ENCODE results near the gene PAQR7. TPM values are rescaled to one million over a fixed set of nuclear protein-coding genes. Genes with fewer than 3 reads are reported as not detected.

The PAQR7 gene, protein sequence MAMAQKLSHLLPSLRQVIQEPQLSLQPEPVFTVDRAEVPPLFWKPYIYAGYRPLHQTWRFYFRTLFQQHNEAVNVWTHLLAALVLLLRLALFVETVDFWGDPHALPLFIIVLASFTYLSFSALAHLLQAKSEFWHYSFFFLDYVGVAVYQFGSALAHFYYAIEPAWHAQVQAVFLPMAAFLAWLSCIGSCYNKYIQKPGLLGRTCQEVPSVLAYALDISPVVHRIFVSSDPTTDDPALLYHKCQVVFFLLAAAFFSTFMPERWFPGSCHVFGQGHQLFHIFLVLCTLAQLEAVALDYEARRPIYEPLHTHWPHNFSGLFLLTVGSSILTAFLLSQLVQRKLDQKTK
- total RNA-seq (2014; rRNA removed; shearing (Covaris generic)) = 6.1 and 7.9 TPM in 2 replicates

DNA sequence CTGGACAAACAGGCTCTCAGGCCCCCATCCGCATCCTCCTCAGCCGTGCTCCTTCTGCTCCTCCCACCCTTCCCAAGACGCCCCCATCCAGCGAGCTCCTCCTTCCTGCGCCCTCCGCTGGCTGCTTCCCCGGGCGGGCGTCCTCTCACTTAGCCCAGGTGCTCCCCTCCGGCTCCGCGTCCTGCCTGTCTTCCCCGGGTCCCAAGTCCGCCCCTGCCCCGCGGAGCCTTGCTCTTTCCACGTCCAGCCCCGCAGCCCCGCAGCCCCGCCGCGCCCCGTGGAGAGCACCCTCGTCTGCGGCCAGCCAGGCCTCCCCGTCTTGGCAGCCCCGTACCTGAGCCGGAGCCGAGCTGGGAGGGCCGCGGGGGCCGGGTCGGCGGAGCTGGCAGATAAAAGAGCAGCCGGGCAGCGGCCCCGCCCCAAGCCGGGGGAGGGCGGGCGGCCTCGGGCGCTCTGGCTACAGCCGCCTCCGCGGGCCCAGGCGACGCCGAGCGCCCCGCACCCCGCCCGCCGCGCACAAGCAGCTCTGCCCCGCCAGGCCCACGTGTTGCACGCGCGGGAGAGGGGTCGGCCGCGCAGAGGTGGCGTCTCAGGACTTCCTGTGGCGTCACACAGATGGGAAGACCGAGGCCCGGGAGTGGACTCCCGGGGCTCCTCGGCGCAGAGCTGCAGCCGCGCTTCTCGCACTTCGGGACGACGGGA lies at the start of gene PAQR7:
TSS of gene PAQR7 (minus strand) at position 555 of the 702 bp plus-strand sequence. CDS start 11,869 bp downstream, outside the sequence.
- DNase-seq (ENCODE audit: low read depth) = peak; percentile 86

DNA sequence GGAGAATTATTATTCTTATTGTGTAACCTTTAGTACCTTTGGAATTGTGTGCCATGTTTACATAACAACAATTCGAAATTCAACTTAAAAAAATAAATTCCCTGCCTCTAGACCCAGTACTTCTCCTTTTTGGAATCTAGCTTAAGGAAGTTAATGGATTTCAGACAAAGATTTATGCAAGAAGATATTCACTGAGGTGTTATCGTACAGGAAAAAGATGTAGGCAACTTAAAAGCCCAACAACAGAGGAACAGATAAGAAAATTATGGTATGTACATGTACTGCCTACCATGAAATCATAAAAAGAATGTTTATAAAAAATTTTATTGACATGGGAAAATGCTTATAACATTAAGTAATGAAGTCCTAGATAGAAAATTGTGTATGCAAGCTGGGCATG lies 48.9 kb upstream of the PAQR7 start:
- DNase-seq (ENCODE audit: low read depth) = no peak

DNA sequence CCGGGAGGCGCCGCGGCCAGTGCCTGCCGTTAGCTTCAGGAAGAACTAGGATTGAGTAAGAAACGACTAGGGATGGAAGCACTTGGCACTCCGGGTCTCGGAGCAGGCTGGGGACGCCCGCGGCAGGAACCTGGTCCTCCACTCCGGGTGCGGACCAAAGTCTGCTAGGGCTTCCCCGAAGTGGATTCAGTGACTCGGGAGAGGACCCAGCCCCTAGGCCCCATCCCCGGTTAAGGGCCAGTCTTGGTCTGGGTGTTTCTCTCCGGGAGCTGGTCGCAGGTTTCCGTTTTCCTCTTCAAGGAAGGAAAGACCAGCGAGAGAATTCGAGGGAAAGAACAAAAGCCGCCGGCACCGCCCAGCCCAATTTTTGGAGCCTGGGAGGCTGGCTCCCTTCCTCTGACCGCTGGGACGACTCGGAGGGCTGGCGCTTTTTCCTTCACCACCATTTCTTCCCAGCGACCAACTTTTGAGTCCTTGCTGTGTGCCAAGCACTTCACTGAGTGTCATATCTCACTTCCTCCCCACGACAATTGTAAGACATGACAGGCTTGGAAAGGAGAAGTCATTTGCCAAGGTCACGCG lies 47.6 kb upstream of the PAQR7 start:
- DNase-seq (ENCODE audit: low read depth) = peak; percentile 44

DNA sequence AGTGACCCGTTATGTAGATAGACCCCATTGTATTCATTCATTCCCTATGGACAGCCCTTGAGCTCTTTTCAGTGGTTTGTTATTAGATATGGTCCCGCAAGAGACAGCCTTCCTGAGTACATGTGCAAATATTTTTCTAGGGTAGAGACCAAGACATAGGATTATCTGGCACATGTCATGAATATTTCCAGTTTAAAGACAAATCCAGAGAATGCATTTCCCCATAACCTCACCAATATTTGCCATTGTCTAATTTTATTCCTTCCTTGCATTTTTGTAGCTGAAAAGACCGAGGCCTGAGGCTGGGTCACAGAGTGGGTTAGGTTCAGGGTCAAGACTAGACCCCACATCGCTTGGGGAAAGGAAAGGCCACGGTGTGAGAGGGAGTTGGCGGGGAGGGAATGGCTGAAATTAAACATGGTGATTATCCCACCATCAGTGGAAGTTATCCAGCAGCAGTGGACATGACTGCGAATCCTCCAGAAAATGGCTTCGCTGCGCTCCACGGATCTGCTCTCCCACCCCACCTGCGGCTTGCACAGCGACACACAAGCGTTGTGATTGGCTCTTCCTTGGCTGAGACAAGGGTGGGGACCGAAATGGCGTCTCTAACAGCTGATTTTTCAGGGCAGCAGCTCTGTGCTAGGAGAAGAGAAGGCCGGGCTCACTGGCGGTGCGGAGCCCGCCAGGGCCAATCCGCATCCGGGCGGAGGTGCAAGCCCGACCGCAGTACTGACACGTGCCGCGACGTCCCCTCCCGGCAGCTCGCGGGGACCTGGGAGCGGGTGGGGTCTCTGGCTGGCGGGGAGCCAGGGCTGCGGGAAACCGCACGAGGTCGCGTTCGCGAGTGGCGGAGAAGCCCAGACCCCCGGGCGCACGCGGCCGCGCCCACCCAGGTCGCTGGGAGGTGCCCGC lies 46.8 kb upstream of the PAQR7 start:
- DNase-seq (ENCODE audit: low read depth) = peak; percentile 48

DNA sequence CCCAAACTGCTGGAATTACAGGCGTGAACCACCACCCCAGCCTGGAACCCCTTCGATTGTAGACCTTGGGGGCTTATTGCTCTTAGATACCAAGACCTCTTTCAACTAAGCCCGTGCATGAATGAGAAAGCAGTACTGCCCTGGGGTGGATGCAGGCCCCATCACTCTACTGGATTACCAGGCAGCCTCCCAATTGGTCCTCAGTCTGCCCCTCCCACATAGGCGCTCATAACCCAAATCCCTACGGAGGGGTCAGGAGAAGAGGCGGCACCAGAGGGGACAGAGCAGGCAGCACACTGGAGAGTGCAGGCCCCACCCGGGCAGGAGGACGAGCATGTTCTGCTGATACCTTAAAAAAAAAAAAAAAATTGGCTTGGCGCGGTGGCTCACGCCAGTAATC lies 43.1 kb upstream of the PAQR7 start:
- no peak for DNase-seq (ENCODE audit: low read depth)

DNA sequence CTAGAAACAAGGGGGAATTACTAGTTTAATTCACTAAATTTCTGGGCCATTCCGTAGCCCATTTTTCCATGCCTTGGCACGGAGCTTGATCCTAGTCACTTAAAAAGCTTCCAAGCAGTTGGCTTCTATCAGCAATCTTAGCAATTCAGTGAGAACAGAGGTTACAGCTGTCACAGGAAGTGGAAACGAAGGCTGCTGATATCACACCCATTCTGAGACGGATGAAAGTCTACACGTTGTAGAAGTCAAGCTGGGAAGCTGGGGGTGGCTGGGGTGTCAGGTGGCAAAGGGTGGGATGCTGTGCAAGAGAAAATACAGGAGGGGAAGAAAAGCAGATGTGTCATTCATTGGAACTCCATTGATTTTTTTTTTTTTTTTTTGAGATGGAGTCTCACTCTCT lies 42.5 kb upstream of the PAQR7 start:
- DNase-seq (ENCODE audit: low read depth) = no peak

DNA sequence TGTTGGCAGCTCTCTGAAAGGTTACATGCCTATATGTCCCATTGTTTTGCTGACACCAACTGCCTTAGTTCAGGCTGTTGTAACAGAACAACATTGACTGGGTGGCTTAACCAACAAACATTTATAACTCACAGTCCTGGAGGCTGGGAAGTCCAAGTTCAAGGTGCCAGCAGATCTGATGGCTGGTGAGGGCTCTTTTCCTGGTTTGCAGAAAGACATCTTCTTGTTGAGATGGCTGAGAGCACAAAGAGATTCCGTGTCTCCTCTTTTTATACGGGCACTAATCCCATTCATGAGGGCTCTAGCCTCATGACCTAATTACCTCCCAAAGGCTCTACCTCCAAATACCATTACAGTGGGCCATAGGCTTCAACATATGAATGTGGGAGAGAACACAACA lies 41.0 kb upstream of the PAQR7 start:
- no peak for DNase-seq (ENCODE audit: low read depth)

DNA sequence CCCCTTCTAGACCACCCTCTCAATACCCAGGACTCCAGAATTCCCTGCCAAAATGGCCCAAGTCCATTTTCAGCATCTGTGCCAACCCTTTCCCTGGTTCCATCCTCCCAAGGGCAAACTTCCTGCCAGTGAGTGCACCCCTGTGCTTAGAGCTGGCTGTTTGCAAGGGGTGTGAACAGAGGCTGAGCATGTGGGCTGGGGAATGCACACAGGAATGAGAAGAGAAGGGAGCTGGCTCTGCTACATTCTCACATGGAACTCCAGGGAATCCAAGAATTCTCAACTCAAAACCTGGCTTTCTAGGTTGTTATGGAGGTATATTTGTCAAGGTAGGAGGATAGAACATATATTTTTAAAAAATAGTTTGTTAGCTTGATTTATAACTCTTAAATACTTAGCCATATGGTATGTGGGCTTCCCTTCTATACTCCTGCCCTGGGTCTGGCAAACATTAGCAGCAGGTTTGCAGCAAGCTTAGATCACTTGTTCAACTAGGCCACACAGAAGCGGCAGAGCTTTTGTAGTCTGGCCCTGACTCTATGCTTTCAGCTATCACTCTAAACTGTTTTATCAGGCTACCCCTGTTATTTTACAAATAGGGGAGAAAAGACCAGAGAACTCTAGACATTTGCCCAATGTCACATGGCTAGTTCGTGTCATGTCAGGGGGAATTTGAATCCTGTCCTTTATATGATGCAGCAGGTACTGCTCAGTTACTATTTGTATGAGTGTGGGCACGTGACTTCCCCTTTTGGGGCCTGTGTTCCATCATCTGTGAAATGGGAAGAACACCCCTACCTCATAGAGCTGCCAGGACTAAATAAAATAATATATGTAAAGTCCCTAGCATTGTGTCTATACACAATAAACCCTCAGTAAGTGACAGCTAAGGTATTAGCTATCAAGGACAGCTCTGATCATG lies 38.8 kb upstream of the PAQR7 start:
- DNase-seq (ENCODE audit: low read depth) = no peak

DNA sequence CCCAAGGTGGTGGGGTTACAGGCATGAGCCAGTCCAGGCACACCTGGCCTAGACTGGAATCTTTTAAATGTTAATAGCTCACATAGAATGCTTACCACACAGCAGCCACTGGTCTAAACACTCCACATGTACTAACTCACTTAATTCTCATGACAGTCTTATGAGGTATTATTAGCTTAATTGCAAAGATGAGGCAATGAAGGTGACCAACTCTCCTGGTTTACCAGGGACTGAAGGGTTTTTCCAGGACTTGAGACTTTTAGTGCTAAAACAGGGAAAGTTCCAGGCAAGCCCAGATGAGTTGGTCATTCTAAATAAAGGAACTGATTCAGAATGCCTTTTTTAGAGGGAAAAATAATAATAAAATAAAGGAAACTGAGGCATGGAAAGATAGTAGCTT lies 37.7 kb upstream of the PAQR7 start:
- no peak for DNase-seq (ENCODE audit: low read depth)

DNA sequence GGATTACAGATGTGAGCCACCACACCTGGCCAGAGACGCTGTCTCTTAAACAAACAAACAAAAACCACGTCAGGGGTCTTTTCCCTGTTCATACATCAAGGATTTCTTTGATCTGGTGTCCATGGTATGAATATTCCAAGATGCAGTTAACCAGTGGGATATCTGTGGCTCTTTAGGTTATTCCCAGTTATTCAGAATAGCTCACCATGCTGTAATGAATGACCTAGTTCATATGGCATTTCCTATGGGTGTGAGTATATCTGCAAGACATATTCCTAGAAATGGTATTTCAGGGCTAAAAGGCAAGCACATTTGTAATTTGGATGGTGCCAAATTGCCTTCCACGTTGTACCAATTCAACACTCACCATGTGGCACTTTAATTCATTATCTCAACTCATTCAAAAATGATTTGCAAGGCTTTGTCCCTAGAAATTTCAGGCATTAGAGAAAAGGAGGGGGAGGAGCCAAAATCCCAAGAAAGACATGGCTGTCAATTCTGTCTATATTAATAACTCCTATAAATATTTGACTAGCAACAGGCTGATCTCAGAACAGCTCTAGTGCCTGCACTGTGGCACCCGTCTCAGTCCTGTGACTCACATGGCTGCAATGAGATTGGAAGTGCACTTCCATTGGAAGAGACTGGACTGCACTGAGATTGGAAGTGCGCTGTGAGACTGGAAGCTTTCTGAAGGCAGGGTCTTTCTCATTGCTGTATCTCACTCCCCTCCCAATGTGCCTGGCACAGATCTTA lies 36.7 kb upstream of the PAQR7 start:
- DNase-seq (ENCODE audit: low read depth) = peak; percentile 59

DNA sequence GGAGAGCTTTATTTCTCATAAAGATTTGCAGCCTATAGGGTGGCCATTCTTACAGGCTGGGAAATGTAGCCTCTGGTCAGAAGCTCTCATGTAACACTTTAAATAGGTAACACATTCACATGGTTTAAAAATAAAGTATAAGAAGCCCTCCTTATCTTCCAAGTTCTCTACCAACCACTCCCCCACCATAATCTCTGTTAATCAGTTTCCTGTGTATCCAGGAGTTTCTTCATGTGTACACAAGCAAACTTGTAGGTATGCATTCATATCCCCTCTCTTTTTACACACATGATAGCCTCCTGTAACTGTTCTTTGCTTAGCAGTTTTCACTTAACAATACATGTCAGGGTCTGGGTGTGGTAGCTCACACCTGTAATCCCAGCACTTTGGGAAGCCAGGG lies 35.7 kb upstream of the PAQR7 start:
- DNase-seq (ENCODE audit: low read depth) = no peak

DNA sequence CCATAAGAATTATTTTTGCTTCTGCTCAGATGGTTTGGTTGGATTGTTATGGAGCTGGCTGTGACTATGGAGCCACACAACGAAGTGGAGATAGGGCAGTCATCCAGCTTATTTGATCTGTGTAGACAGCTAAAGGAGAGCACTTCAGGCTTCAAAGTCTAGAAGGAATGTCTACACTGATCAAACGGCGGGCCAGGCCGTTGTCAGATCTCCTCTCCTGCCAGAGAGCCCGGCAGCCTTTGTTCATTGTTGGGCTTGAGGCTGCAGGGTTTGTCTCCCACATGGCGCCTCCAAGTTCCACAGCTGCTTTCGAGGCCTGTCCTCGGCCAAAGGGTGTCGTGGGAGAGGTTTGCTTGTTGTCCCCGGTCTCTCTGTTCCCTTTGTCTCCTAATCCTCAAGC lies 33.5 kb upstream of the PAQR7 start:
- no peak for DNase-seq (ENCODE audit: low read depth)

DNA sequence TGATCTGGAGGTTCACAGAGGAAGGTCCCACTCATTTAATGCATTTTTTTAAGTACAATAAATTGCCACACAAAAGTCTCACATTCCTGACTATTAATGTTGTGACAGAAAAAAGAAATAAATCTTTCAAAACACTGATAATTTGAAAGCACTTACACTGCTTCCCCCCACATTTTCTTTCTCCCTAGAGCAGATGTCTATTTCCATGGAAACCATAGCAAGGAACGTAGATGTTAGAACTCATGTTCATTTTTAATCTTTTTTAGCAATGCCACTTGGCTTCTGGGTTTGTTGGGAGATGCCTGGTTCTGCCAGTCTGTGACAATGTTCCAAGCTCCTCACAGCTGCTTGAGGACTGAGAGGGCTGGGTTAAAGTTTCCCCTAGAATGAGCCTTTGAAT lies 32.7 kb upstream of the PAQR7 start:
- no peak for DNase-seq (ENCODE audit: low read depth)

DNA sequence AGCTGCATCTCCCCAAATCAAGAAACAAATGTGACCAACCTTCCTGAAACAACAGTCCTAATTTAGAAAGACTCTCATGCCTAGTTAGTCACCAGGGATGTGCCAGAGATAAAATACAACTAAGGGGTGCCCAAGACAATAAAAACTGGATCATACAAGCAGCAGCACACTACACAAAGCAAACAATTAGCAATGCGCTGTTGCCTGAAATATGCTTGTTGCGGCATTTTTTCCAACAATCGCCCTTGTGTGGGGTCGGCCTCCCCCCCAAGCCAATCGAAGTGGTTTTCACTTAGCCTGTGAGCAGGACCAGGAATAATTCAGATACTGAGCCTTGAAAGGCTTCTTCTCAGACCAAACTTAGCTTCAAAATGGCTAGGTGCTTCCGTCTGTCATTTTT lies 32.1 kb upstream of the PAQR7 start:
- no peak for DNase-seq (ENCODE audit: low read depth)

DNA sequence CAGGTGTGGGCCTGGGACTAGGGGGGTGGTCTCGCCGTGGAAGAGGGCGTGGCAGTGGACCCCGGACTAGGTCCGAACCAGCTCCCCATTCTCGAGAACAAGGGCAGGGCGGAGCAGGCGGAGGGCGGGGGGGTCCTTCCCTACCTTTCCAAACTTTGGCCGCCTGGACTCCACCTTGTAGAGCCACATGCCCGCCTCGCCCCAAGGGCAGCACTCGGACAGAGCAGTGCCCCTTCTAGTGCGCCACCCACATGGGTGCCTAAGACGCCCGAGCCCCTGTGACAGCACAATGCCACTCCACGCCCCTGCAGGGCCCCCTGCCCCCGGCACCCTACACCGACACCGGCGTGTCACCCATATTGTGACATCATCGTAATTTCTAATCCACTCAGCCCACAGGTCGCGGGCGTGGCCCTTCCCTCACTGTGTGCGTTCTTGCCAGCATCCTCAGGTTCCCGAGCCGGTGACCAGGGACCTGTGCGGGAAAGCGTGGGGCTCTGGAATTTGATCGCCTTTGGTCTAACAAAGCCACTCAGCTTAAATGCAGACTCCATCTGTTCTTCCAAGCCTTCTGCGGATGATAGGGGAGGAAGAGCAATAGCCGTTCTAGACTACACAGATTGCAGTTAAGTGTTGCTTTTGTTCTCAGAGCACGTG lies 31.3 kb upstream of the PAQR7 start:
- DNase-seq (ENCODE audit: low read depth) = no peak

DNA sequence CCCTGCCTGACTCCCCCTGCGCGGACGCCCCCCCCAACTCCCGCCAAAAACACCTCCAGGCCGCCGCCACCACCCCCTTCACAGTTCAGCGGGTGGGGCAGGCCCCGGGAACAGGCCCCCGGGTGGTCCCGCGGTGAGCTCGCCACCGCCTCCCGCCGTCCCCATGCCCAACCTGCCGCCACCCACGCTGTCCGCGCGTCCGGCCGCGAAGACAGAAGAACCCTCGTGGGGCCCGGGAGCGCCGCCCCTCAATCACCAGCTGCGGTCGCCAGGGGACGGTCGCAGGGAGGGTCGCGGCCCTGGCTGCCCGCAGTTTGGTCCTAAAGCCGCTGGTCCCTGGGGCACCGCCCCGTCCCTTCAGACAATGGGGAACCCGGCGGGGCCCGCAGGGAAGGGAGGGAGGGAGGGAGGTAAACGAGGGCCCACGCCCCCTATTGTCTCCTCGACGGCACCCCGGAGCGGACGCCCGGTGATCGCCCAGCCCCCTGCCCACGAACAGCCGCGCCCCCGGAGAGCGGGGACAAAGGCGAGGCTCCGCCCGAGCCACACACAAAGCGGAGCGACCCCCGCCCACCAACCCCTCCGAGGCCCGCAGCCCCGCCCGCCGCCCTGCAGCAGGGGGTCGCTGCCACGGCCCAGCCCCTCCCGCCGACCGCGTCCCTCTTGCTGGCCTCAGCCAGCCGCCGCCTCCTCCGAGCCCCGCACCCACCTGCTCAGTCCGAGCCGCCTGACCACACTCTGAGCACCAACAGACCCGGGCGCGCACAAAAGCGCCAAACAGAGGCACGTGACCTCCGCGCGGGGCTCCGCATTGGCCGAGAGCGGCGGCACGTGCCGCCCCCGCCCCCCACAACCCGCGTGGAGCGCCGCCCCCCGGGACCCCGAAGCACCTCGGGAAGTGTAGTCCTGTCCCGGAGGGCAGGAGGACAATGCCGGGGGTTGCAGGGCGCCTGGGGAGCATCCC lies 30.5 kb upstream of the PAQR7 start, which contains the start of gene STMN1:
TSS of gene STMN1 (minus strand) at position 740 of the 964 bp plus-strand sequence. CDS start 1,743 bp downstream, outside the sequence.
- peak; percentile 98 for DNase-seq (ENCODE audit: low read depth)

DNA sequence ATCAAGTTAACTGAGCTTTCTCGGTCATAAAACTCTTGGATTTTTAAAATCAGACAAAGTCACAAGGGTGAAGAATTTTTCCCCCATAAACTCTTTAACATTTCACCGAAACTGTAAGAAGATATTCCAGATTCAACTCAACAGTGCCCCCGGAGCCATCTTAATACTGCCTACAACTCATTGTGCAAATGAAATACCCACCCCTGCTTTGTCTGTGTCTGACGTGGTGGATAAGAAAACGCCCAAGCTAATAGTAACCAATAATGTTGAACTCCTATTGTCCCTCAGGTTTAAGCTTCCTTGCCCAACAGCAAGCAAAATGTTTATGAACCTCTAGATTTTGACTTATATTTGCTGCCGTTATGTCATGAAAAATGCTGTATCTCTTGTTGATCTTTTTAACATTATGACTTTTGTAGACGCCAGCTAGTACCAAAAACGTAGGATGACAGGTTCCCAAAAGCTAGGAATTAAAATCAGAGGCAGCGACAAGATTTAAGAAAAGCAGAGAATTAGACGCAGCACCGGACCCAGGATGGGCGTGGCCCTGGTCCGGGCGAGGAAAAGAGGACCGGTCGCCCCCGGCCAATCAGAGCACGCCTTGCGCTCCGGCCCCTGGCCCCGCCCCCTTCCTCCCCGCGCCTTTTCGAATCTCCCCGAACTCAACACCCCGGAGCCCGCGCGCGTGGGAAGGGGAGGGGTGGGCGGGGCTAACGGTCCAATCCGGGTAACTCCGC lies 29.6 kb upstream of the PAQR7 start:
- DNase-seq (ENCODE audit: low read depth) = peak; percentile 97

Data from Daoy (cell line).